EL (cell line): ENCODE measurements around the gene SEC23B.
"Not testable (repeated sequence)": the region's sequence is repeated elsewhere in the genome, so short reads cannot be mapped to it uniquely, and the experiment has no call there.

Source experiments
- DNase-seq: peaks from one replicate; pipeline ENCODE4 v3.0.0-alpha.2; 2016

The SEC23B gene

DNA sequence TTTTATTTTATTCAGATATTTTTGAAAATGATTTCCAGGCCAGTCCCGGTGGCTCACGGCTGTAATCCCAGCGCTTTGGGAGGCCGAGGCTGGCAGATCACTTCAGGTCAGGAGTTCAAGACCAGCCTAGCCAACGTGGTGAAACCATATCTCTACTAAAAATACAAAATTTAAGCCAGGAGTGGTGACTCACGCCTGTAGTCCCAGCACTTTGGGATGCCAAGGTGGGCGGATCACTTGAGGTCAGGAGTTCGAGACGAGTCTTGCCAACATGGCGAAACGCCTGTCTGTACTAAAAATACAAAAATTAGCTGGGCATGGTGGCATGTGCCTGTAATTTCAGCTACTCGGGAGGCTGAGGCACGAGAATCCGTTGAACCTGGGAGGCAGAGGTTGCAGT is 19.0 kb downstream of the SEC23B start:
- not testable (repeated sequence) for DNase-seq

DNA sequence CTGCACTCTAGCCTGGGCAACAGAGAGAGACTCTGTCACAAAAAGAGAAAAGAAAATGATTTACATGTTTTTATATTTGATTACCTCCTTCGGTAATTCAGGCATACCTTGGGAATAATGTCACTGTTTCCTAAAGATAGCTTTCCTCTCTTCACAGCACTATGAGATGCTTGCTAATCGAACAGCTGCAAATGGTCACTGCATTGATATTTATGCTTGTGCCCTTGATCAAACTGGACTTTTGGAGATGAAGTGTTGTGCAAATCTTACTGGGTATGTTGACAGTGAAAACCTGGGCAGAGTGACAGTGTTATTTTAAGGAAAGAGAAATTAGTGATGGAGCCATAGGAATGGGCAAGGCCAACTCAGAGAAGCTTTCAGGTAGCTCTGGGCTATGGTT is 19.6 kb downstream of the SEC23B start:
- no peak for DNase-seq

DNA sequence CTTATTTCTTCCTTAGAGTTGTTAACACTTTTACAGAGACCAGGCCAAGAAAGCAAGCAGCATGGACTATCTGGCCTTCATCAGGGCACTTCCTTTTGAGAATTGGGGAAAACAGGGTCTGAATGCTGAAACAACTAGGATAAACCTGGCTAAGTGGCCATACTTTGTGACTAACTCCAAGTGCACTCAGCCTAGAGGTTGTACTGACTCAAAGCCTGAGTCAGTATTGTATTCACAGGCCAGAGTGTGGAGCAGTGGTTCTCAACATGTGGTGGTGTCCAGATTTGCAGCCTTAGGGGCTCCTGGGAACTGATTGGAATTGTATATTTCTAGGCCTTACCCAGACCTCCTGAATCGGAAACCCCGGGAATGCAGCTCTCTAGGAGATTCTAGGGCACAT is 20.1 kb downstream of the SEC23B start:
- DNase-seq = peak; percentile 74

DNA sequence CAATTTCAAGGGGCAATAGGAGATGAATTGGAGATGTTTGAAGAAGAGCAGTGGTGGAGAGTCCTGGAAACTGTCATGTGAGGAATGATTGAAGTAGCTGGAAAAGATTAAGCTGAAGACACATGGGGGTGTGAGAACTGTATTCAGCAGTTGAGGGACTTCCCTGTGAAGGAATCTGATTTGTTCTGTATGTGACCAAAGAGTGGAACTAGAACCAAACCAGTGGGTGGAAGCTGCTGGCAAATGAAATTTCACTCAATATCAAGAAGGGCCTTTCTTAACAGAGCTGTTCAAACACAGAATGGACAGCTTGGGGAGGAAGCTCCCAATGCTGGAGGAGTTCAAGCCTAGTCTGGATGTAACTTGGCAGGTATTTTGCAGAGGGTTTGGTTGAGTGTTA is 21.3 kb downstream of the SEC23B start:
- DNase-seq = no peak

DNA sequence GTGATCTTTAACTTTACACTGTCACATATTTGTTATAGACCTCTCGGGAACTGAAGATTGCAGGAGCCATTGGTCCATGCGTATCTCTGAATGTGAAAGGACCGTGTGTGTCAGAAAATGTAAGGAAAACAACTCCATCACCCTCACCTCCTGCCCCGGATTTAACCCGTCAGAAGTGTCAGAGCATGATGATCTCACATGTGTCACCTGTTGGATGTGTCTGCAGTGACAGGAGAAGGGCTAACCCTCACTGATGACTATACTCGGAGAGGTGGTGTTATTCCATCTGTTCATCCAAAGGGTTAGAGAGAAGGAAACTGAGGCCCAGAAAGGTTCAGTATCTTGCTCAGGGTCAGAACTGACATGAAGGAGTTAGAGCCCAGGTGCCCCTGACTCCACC is 24.9 kb downstream of the SEC23B start:
- no peak for DNase-seq

DNA sequence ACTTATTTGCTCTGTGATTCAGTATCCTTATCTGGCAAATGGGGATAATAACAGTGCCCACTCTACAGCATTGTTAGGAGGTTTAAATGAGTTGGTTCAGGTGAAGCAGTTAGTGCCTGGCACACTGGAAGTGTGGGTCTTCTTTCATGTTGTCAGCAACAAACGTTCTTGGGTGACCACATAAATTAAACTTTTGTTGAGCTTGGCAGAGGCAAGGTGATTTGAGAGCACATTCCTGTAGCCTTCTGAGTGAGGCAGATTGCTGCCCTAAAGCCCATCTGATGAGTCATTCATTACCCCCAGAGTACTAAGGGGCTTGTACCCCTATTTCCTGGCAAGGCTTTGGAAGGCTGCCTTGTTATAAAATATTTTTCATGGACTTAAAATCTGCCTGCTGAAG is 25.8 kb downstream of the SEC23B start:
- peak; percentile 13 for DNase-seq

DNA sequence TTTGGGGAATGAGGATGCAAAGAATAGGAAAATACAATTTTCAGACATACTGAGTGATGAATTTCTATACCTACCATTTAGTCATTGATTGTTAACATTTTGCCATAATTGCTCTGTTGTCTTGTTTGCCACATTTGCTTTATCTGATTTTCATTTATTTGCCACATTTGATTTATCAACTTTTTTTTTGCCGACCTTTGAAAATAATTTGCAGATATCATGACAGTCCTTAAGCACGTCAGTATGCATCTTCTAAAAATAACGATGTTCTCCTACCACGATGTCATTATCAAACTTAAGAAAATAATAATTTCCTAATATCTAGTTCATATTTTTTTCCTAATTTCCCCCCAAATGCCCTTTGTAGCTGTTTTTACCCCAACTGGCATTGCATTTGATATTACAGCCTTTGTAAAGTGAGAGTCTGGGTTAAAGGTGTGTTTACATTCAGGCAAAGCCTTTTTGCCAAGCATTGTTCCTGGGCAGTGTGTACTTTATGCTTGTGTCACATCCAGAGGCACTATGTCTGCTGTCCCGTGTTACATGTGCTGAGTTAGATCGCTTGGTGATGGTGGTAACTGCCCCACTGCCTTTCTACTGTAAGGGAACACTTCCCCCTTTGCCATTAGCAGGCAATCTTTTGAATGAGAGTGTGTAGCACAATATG is 26.4 kb downstream of the SEC23B start:
- no peak for DNase-seq

DNA sequence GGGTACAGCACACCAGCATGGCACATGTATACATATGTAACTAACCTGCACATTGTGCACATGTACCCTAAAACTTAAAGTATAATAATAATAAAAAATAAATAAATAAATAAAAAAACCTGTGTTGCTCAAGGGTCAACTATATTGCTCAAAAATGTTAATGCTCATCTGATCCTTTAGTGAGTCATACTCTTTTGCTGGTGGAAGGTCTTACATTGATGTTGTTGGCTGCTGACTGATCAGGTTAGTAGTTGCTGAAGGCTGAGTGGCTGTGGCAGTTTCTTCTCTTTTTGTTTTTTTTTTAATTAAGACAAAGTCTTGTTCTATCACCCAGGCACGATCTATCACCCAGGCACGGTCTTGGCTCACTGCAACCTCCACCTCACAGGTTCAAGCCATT is 29.9 kb downstream of the SEC23B start:
- peak; percentile 18 for DNase-seq

DNA sequence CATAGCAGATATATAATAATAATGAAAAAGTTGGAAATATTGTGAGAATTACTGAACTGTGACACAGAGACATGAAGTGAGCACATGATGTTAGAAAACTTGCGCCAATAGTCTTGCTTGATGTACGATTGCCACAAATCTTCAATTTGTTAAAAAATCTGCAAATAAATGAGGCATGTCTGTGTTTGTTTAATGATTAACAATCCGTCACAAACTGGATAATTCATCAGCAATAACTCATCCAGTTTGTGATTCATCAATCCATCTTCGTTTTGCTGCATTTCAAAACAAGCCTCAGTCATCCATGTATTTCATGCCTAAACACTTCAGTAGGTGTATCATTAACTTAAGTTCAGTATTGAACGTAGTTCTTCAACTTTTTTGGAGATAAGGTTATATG is 34.0 kb downstream of the SEC23B start:
- DNase-seq = peak; percentile 7

DNA sequence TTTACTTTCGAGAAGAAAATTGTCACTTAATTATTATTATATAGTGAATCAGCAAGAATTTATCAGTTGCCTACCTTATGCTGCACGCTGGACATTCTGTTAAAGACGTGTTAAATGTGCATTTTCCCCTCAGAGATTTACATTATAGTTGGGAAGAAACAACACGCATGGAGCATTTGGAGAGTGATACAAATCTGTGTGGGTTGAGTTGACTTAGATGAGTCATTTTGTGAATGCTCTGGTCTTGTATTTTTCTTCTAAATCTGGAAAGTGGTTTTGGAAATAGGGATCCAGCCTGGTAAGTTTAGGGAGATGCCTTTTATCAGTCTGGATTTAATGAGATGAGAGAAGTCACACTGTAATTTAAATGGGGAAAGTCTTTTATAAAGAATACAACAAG is 35.5 kb downstream of the SEC23B start:
- DNase-seq = no peak

DNA sequence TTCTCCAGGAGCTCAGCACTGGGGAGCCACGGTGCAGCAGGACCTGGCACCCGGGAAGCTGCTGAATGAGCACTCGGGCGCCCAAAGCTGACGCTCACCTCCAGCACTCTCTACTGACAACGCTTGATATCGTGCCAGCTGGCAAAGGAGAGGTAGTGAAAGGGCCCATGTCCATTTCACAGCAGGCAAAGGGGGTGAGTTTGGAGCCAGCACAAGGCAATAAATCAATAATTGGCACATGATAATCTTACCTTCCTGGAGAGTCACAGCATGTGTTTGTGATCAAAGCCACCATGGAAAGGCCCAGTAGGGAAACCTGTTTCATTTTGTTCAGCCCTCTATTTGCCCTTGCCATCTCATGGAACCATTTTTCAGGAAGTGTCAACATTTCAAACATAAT is 36.2 kb downstream of the SEC23B start:
- DNase-seq = no peak

DNA sequence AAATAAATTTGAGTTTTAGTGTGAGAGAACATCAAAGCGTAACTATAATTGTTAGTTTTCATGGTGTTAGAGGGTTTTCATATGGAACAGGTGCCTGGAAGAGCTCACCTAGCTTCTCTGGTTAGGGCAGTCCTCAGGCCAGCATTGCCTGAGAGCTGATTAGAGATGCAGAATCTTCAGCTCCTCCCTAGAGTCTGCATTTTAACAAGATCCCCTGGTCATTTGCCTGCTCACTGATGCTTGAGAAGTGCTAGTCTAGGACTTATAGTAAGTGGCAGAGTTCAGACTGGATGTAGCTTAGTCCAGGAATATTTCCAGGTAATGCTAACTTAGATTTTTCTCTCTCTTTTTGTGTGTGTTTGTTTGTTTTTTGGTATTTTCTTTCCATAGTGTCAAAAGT is 37.8 kb downstream of the SEC23B start:
- DNase-seq = no peak

DNA sequence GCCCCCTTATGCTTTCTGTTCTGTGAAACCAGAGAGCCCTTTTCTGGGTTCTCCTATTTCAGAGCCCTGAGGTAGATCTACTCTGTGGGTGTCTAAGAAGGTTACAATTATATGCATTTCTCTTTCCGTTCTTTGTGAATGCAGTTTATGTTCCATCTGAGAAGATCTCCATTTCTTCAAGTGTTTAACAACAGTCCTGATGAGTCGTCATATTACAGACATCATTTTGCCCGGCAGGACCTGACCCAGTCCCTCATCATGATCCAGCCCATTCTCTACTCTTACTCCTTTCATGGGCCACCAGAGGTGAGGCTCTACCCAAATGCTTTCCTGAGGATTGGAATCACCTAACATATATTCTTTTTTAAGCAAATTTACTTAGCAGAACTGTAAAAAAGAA is 40.7 kb downstream of the SEC23B start:
- no peak for DNase-seq

DNA sequence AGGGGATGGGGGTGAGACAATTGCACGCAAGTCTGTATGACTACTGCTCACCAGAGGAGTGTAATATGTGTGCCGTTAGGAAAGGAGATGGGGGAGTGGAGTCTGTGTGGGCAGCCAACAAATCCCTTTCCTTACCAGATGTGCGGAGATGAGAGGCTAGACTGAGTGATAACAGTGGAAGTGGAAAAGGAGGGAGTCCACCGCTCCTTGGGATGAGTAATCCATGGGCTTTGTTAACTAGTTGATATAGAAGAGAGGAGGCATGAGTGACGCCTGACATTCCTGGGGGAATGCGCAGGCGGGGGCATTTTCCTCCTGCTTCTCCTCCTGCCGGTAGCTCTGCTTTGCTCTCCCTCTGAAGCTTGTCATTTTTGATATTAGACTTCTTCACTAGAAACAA is 46.0 kb downstream of the SEC23B start:
- DNase-seq = no peak

DNA sequence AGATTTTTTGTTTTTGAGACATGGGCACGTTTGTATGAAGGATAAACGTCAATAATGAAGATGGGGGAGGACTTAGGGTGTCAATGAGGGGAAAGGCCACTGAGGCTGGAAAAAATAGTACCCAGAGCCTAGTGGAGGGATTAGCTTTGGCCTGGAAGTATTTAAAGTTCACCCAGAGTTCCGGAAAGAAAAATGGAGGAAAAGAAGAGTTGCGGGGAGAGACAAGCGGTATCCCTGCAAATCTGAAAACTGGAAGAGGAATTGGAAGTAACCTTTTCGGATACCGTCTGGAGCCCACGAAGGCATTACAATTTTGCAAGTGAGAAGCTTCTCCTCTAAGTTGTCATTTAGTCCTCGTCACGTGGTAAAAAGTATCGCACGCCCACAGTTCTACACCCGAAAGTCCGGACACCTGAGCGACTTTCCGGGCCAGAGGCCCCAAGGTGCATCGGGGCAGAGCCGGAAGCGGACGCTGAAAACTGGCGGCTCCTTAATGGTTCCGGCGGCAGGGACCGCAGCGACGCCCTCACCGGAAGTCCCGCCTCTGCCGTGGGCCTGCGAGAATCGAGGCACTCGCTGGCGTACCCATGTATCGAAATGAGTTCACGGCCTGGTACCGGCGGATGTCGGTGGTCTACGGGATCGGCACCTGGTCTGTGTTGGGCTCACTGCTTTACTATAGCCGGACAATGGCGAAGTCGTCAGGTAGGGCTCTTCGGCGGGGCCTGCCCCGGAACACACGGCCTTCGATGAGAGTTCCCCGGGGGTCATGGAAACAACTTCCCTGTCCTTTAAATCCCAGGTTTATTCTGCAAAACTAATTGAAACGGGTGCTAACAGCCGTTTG is 59.4 kb downstream of the SEC23B start, which contains the start of gene SMIM26:
Gene SMIM26 (plus strand): TSS at position 541 of the 847 bp plus-strand sequence. CDS start 47 bp downstream, at position 588.
- DNase-seq = peak; percentile 88

DNA sequence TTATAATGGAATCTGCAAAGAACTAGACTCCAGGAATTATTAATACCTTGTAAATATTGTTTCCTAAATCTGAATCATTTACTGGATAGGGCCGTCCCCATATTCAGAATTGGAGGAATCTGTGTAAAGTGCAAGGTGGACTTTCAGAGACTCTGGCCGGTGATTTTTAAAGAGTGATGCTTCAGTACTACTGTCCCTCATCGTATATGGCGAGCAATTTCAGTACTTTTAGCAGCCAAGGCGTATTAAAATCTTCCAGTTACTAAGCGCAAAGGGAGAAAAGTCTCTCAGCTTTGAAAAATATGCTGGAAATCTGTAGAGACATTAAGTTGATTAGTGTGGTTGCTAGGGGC is 60.0 kb downstream of the SEC23B start:
- DNase-seq = no peak

DNA sequence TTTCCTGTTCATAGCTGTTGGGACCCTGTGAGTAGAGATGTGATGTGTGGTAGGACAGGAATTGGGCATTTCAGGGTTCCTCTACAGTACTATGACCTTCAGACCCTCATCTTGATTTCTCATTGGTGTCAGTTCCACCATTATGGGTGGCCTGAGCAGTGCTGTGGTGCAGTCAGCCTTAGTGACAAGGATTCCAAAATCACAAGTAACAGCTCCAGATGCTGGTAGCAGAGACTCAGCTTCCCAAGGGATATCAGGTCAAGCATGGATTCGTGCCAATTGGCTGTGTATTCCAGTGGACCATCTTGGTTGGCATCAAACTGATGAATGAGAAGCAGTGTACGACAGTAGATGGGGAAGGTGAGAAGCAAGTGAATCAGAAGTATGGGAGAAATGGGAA is 63.3 kb downstream of the SEC23B start:
- DNase-seq = no peak

DNA sequence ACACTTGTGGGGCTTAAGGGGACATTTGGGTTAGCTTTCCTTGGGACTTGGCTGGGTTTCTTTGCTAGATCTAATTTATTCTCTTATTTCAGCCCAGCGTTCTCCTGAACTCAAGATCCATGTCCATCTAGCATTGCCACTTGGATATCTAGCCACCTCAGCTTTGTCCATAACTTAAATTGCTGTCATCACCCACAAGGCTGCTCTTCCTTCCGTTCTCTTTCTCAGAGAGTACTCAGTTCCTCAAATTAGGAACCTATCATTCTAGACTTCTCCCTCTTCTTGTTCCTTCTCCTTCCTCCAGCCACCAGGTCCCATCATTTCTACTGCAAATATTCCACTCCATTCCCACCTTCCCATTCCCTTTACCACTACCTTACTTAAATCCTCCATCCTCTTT is 63.8 kb downstream of the SEC23B start:
- DNase-seq = no peak

DNA sequence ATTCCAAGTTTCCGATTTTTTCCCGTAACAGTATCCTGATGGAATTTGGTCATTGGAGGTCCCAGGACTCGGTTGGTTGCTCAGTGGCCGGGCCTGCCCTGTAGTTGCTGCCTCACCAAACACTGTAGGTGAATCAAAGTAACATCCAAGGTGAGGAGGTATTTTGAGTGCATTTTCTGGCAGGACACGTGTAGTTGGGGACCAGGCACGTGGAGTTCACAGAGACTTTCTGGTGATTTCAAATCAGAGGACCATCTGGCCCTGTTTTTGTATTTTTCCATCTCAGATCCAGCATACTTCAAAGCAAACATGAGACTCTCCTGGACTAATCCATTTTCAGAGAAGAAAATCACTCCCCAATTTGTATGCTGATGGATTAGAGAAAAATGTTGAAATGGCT is 70.2 kb downstream of the SEC23B start:
- DNase-seq = no peak

DNA sequence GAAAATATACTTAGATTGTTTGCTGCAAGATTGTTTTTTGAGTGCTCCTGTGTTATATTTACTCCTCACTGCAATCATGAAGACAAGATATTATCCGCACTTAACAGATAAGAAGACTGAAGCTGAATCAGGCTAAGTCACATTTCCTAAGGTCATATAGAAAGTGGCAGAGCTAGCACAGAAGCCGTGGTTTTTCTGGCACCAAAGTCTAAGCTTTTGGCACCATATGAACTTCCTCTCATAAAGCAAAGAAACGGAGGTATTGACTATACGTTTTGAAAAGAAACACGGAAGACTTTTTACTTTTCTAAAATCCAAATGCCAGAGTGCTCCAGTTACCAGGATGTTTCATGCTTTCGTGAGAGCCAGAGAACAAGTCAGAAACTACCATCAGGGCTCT is 70.8 kb downstream of the SEC23B start:
- DNase-seq = no peak

DNA sequence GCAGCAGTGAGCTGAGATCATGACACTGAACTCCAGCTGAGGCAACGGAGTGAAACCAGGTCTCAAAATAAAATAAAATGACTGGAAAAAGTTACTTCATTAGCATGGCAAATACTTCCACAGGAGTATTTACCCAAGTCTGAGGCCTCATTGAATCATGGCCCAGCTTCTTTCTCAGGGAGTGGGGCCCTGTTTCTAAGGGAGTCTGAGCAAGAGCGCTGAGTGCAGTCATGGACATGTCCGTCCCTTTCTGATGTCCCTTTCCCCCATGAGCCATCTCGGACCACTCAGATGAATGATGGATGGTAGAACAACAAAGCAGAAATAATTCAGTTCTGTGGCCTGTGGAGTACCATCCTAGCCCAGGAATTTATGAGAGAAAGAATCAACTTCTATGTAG is 72.3 kb downstream of the SEC23B start:
- DNase-seq = no peak

DNA sequence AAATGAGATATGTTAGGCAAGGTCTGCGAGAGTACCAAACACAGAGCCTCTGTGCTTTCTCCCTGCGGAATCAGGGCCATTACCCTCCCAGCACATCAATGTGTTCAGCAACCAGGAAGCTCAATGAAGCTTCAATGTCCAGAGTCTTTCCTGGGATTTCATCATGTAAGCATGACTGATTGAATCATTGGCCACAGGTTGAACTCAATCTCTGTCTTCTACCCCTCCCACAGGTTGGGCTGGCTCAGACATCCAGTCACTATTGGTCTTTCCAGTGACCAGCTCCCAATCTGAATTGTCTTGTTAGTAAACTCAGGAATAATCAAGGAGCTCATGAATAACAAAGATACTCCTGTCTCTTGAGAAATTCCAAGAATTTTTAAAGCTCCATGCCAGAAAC is 77.4 kb downstream of the SEC23B start:
- DNase-seq = peak; percentile 49

DNA sequence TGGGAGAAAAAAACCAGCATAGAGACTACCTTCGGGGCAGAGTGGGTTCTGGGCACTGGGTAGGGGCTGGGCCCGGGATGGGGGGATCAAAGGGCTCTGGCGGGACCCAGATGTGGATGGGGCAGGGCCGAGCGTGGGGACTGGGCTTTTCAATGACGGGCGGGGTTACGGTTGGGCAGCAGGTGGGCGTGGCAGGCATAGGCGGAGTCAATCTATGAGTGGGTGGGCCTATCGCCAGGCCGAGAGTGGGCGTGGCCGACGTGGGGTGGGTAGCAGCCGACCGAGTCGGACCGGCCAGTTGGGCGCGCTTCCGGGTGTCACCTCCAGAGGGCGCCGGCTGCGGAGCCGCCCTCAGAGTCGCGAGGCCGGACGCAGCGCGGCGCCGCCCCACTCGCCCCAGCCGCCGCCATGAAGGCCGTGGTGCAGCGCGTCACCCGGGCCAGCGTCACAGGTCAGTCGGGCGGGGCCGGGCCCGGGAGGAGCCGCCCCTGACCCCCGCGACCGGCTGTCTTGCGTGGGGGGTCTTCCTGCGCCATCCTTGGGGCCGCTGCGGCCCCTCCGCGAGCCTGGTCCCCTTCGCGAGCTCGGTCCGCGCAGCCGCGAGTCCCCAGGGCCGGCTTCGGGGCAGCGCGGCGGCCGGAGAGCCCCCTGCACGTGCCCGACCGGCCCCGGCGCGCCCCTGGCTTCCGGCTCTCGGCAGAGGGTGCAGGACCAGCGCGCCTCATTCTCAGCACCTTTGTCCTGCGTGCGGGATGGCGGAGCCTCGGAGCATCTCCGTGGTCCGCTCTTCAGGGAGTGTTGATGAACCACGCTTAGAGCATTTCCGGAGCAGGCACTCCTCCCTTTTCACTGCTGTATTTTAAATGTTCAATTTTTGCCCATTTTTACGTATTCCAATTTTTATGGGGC is 80.2 kb downstream of the SEC23B start, which contains the start of gene DTD1:
Gene DTD1 (plus strand): TSS at position 390 of the 909 bp plus-strand sequence. CDS start 19 bp downstream, at position 409.
- DNase-seq = peak; percentile 88
